ENCODE results near the gene GIPC2.
"Not testable (repeated sequence)": the region's sequence is repeated elsewhere in the genome, so short reads cannot be mapped to it uniquely, and the experiment has no call there.

The GIPC2 gene

DNA sequence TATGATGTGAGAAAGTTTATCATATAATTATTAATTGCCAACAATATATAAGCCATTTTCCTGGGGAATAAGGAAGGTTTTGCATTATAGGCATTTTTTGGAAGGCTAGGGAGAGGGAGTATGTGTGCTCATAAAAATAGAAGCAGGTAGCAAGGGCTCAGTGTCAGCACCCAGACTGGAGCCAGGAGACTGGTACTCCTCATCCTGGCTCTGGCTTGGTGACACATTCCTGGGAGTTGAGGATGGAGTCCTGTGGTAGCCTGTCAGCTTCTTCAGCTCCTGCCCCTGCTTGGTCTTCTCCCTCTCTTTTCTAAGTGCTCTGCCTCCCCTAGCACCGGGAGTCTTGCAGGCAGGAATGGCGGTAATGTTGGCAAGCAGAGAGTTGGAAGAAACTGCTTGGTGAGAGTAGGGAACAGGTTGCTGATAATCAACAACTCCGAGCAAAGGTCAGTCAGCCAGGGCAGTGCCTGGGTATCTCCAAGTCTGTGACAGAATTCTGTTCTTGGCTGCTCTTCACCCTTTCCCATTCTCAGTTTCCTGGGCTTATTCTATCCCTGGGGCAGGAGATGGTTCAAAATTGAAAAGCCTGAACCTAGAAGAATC lies 23.0 kb downstream of the GIPC2 start:
- DNase-seq (ENCODE audit: low read depth in 2 of 2) = no peak

DNA sequence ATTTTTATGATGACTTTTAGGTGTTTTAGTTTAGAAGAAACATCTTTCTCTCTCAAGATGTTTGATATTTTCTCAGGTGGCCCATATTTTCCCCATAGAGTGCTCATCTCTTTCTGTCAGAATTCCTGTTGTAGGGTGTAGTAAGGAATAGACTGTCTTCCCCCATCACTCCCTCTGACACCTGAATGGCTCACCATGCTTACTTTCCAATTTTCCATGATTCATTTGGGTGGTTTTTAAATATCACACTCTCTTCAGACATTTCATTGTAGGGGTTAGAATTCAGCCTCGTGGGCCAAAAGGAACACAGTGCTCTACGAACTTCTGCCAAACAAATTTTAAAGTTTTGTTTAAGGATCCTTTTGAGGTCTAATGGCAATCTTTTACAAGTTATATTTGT lies 24.0 kb downstream of the GIPC2 start:
- no peak for DNase-seq (ENCODE audit: low read depth in 2 of 2)

DNA sequence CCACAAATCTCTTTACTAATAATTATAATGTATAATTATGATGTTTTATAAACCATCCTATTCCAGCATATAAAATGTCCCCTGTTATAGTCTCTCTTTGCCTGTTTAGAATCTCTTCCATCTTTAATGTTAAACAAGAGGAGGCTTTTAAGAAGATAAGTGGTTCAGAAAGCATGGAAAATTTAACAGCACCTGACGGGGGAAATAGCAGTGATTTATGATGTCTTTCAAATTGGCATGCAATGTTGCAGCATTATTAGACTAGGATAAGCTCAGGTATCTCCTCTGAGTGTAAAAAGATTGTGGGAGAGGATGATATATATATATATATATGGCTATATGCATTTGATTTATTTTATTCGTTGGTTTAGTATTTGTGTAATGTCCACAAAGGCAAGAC lies 24.4 kb downstream of the GIPC2 start:
- no peak for DNase-seq (ENCODE audit: low read depth in 2 of 2)

DNA sequence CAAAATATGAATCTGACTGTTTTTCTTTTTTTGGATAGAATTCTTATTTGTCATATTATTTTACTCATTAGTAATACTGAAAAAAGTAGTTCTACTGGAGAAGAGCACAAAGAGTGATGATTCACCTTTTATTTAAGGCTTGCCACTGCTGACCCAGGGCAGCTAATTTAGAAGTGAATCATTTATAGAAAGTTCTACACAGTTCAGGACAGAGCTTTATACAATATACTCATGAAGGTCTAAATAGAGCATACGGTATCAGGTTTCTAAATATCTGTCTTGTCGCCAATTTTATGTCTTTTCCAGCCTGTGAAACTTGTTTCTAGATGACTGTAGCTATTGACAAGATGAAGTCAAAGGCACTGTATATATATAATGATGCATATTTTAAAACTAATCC lies 25.0 kb downstream of the GIPC2 start:
- no peak for DNase-seq (ENCODE audit: low read depth in 2 of 2)

DNA sequence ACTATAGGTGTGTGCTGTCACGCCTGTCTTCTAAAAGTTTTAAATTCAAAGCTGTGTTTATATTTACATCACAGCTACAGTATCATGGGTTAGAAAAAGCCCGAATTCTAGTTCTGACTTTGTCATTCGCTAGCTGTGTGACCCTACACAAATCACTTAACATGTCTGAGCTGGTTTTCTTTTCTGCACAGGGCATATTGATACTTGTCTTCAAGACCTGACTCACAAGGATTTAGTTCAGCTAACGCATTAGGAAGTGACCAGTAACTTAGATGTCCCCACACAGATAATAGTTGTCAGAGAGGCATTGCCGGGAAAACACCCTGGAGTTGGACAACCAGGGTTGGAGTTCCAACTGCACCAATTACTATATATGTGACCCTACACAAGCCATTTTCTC lies 25.9 kb downstream of the GIPC2 start:
- no peak for DNase-seq (ENCODE audit: low read depth in 2 of 2)

DNA sequence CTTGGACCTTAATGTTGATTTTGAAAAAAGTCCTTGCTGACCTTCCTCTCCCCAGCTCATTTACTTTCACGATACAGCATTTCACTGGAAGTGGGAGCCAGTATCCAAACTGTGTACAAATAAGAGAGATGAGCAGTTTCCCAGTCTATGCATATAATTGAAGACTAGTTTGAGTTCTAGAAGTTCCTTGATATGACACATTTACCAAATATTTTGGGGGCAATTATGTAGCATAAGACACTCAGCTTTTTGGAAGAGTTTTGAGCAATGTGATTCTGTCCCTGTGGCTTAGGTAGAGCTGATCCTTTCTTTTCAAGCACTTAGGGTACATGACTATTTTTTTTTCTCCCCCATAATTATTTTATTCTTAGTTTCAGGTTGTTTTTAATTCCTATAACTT lies 26.4 kb downstream of the GIPC2 start:
- DNase-seq (ENCODE audit: low read depth in 2 of 2) = no peak

DNA sequence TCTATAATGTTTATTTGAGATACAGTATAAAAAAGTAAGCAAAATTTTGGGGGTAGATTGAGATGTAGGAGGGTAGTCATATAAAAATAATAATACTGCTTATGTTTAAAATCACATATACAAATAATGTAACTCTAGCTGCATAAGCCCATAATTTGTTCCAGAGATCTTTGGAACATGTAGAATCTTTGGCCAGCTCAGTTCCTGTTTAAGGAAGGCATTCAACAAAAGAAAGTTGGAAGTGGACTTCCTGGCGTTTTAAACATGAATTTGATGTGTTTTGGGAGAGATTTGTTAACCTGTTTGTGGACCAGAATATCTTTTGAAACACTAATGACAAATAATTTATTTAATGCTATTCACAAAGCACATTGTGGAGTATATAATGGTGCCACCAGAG lies 27.7 kb downstream of the GIPC2 start:
- no peak for DNase-seq (ENCODE audit: low read depth in 2 of 2)

DNA sequence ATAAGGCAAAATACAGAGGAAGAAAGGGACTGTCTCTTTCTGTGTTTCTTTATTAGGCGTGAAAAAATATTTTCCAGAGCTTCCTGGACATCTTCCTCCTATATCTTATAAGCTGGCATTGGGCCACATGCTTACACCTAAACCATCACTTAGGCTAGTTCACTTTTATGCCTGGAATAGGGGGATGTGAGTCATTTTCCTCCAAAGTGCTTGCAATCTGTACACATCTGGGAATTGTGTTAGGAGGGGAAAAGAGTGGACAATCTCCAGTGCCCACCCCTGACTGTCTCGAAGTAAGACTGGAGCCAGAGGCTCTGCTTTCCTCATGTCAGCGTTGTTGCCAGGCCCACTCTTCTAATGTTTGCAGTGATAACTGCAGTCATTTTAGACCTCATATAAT lies 29.9 kb downstream of the GIPC2 start:
- DNase-seq (ENCODE audit: low read depth in 2 of 2) = no peak

DNA sequence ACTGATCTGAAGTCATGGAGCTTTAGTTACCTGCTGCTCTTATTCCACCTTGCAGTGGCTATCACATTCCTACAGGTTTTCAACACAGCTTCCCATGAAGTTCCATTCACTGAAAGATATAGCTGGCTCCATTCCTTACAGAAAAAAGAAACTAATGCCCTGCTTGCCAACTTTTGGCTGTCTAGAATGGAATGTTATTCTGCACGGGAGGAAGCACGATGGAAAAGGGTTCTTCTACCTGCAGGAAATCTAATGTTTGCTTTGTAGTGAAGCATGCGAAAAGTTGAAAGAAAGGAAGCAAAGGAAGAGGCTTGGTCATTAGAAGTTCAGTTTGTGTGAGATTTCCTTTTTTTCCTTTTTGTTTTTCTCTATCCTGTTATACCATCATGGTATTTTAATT lies 32.6 kb downstream of the GIPC2 start:
- no peak for DNase-seq (ENCODE audit: low read depth in 2 of 2)

DNA sequence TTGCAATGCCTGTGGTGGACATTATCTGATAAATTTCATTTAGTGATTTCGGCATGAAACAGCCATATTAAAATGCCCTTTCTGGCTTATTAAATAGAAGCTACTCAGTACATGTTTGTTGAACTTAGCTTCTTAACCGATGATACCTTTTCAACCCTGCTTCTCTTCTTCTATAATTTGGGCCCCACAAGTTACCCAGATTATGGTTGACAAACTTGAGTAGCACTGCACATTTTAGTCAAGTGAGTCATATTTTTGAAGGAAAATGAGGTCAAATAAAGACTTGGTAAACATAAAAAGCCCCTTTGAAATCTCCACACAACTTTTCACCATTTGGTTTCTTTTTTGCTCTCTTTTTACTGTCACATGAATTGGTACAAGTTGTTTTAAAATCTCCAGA lies 33.8 kb downstream of the GIPC2 start:
- DNase-seq (ENCODE audit: low read depth in 2 of 2) = no peak

DNA sequence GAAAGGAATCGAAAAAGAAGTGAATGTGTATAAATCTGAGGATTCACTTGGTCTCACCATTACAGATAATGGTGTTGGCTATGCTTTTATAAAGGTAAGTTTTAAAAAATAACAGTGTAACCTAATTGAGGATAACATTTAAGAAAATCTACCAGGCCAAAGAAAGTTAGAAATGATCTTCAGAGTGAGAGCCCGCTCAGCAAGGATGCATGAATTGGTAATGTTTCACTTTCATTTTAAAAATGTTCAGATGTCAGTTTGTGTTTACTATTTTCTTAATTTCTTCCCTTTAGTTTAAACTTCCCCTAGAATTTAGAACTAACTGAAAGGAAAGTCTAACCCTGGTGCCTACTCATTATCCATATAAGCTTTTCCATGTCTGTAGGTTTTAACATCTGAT lies 35.0 kb downstream of the GIPC2 start:
- DNase-seq (ENCODE audit: low read depth in 2 of 2) = no peak

DNA sequence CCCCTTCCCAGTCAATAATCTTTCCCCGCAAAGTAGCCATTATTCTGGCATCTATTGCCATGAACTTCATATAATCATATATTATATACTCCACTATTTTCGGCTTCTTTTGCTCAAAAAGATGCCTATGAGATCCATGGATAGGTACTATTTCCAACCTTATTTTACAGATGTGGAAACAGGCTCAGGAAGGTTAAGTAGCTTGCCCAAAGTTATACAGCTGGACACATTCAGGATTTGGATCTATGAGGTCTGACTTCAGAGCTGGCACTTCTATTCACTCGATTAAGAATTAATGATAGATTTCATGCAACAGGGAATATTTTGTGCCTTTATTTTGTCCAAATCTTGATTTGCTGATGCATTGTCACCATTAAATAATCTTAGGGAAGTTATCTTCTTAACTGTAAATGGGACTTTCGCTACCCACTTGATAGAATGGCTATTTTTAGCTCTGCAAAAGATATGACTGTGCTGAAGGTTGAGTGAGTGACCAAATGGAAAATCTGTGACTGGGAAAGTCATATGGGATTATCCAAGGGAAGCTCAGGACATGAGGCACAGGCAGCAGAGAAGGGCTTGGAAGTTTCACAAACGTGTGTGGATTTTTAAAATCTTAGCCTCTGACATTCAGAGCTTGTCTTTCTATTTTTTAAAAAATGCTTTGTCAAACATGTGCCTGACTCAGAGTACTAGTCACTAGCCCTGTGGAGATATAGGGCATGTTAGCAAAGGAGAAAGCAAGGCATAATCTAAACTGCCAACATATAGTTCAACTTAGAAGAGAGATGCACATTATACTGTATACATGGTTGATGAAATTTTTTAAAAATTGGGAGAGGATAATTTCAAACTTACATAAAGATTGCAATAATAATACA lies 36.5 kb downstream of the GIPC2 start:
- DNase-seq (ENCODE audit: low read depth in 2 of 2) = no peak

DNA sequence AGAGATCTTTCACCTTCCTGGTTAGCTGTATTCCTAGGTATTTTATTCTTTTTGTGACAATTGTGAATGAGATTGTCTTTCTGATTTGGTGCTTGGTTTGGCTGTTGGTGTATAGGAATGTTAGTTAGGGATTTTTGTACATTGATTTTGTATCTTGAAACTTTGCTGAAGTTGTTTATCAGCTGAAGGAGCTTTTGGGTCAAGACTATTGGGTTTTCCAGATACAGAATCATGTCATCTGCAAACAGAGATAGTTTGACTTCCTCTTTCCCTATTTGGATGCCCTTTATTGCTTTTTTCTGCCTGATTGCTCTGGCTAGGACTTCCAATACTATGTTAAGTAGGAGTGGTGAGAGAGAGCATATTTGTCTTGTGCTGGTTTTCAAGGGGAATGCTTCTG lies 38.9 kb downstream of the GIPC2 start:
- not testable (repeated sequence) for DNase-seq (ENCODE audit: low read depth in 2 of 2)

DNA sequence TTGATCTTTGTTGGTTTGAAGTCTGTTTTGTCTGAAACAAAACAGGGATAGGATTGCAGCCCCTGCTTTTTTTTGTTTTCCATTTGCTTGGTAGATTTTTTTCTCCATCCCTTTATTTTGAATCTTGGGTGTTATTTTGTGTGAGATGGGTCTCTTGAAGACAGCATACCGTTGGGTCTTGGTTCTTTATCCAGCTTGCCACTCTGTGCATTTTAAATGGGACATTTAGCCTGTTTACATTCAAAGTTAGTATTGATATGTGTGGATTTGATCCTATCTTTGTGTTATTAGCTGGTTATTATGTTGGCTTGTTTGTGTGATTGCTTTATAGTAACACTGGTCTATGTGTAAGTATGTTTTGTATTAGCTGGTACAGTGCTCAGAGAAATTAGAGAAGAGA lies 40.9 kb downstream of the GIPC2 start:
- no peak for DNase-seq (ENCODE audit: low read depth in 2 of 2)

DNA sequence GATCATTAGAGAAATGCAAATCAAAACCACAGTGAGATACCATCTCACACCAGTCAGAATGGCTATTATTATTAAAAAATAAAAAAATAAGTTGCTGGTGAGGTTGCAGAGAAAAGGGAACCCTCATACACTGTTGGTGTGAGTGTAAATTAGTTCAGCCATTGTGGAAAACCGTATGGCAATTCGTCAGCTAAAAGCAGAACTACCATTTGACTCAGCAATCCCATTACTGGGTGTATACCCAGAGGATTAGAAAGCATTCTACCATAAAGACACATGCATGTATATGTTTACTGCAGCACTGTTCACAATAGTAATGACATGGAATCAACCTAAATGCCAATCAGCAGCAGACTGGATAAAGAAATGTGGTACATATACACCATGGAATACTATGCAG lies 42.2 kb downstream of the GIPC2 start:
- DNase-seq (ENCODE audit: low read depth in 2 of 2) = no peak

DNA sequence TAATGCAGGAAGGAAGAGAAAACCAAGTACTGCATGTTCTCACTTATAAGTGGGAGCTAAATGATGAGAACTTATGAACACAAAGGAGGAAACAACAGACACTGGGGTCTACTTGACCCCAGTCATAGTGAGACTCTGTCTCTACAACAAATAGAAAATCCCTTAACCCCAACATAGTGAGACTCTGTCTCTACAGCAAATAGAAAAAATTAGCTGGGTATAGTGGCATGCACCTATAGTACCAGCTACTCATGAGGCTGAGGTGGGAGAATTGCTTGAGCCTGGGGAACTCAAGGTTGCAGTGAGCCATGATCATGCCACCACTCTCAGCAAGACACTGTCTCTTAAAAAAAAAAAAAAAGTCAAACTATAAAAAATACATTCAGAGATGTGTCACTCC lies 42.7 kb downstream of the GIPC2 start:
- no peak for DNase-seq (ENCODE audit: low read depth in 2 of 2)

DNA sequence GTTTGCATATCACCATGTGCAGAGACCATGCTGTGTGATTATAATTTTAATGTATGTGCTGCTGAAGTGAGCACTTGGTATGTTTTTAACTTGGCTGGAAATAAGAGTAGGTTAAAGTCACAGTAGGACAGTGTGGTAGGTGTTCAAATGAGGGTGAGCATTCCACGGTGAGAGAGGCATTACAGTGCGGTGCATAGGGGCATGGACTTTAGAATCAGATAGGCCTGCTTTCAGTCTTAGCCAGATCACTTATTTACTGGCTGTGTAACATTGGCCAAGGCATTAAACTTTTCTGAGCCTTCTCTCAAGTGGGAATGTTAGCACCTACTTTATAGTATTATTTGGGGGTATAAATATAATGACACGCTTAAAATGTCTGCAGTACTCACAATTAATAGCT lies 43.2 kb downstream of the GIPC2 start:
- no peak for DNase-seq (ENCODE audit: low read depth in 2 of 2)

DNA sequence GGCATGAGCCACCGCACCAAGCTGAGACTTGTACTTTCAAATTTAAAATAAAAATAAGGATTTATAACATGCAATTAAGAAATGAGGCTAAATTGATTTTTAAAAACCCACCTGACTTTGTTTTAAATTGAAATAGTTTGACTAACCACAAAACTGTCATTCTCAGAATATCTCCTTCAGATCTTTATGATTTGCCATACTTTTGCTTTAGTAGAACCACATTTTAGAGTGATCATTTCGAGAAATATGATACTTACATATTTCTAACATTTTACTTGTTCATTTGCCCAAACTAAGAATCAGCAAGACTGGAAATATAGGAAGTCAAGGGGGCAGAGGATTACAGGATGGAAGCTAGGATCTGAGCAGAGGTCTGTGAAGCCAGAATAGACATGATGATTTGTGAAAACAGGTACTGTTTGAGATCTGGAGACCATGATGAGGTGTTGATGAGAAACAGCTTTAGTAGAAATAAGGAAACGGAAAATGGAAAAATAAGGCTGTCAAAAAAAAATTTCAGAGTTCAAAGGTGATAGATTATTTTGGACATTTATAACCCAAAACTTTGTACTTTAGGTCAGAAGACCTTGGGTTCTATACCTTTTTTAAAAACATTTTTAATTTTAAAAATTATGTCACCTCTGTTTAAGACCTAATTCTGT lies 44.8 kb downstream of the GIPC2 start:
- DNase-seq (ENCODE audit: low read depth in 2 of 2) = no peak

DNA sequence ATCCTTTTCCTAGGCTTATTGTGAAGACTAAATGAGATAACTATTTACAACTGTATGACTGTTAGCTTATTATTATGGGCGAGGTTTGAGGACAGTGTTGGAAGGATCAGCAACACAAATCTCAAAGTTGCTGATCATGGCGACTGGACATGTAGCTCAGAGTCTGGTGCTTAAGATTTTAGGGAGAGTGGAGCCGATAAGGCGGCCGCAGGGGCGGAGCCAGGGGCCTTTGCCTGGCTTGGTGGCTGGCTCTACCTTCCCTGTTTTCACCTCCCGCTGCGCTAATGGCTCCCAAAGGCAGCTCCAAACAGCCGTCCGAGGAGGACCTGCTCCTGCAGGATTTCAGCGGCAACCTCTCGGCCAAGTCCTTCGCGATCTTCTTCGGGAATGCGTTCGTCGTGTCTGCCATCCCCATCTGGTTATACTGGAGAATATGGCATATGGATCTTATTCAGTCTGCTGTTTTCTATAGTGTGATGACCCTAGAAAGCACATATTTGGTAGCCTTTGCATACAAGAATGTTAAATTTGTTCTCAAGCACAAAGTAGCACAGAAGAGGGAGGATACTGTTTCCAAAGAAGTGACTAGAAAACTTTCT lies 45.5 kb downstream of the GIPC2 start:
- no peak for DNase-seq (ENCODE audit: low read depth in 2 of 2)

DNA sequence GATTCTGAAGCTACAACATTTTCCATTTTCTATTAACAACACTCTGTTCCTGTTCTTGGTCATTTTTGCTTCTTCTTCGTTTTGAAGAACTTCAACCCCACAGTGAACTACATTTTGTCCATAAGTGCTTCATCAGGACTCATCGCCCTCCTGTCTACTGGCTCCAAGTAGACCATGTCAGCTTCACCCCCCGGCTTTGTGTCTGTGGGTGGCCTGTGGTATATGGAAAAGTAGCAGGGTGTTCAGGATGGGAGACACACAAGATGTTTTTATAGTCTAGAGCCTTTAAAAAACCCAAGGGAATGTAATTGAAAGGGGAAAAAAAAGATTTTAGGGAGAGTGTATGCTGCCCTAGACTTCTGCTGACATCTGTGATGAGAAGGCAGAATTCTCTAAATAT lies 46.1 kb downstream of the GIPC2 start:
- no peak for DNase-seq (ENCODE audit: low read depth in 2 of 2)

DNA sequence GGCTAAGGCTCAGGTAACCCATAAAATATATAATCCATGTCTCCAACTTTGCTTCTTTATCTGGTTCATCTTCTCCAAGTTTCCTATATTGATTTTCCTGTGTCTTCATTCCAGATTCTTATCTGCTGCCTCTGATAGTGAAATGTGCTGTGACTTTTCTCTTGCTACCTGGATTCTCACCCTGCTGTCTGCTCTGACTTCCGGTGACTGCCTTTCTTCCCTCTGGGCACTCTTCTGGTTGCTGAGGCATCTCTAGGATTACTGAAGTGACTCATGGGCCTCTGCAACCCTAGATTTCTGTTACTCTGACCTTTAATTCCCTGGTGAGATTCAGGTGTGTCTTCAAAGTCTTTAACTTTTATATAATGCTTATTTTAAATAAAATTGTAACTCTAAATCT lies 46.9 kb downstream of the GIPC2 start:
- DNase-seq (ENCODE audit: low read depth in 2 of 2) = no peak

DNA sequence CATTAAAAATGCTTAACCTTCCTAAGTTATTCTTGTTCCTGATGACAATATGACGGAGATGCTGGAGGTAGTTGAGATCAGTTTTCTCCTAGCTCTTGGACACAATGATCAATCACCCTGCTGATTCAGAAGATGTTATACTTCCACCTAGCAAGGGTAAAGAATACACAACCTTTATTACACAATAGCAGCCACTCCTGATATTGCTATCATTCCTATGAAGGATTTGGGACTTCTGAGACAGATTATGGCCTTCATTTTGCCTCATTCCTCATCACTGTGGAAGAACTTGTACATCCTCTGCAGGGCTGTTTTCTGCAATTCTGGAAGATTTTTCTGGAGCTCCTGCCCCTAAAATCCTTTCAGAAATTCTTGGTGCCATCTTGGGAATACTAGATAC lies 47.8 kb downstream of the GIPC2 start:
- no peak for DNase-seq (ENCODE audit: low read depth in 2 of 2)

DNA sequence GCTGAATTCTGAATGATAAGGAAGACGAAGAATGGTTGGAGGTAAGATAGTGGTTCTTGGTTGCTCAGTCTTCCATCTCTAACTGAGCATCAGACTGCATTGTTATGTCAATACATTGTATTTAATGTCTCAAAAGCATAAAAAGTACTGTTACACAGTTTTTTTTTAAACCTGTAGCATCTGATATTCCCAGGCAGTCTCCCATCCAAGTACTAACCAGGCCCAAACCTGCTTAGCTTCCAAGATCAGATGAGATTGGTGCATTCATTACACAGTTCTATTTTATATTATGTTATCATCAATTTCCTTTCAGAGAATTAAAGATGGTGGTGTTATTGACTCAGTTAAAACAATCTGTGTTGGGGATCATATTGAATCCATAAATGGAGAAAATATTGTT lies 48.9 kb downstream of the GIPC2 start:
- no peak for DNase-seq (ENCODE audit: low read depth in 2 of 2)

Data from activated CD8-positive, alpha-beta memory T cell treated with anti-CD3 and anti-CD28 coated beads for 4 hours (primary cell).